Mesendoderm (in vitro differentiated cells): ENCODE data around the gene ENDOU.

Experiments used
- DNase-seq: peaks from one replicate; pipeline ENCODE4 v3.0.0; 2013
- H2AK5ac ChIP-seq: 2 replicates; pipeline ENCODE4 v1.6.1; 2013; ENCODE audit warnings: low read length, inconsistent platforms
- H2BK120ac ChIP-seq: 2 replicates; pipeline ENCODE4 v1.6.1; 2013; ENCODE audit warnings: low read depth, mild to moderate bottlenecking, low read length, moderate library complexity, mixed read lengths
- H2BK15ac ChIP-seq: replicated peaks from 2 replicates; pipeline ENCODE4 v1.6.1; 2013; ENCODE audit warnings: low read depth, mild to moderate bottlenecking, moderate library complexity
- H2BK5ac ChIP-seq: 2 replicates; pipeline ENCODE4 v1.6.1; 2013; ENCODE audit warnings: low read length, inconsistent platforms
- H3K18ac ChIP-seq: 2 replicates; pipeline ENCODE4 v1.6.1; 2013; ENCODE audit warnings: mild to moderate bottlenecking, low read length, mixed read lengths
- H3K23ac ChIP-seq: one replicate; pipeline ENCODE4 v1.6.1; 2013; ENCODE audit warnings: low read length
- H3K27ac ChIP-seq: 2 replicates; pipeline ENCODE4 v1.5.1; 2013; ENCODE audit warnings: low read depth, mild to moderate bottlenecking, inconsistent platforms, low read length, moderate library complexity
- H3K27me3 ChIP-seq: 2 replicates; pipeline ENCODE4 v1.6.1; 2013; ENCODE audit warnings: low read length, control low read depth, mild to moderate bottlenecking, inconsistent platforms; ENCODE audit not compliant: insufficient read depth, poor library complexity
- H3K36me3 ChIP-seq: 2 replicates; pipeline ENCODE4 v1.6.1; 2013; ENCODE audit warnings: low read length, inconsistent platforms; ENCODE audit not compliant: control insufficient read depth, insufficient read depth
- H3K4ac ChIP-seq: one replicate; pipeline ENCODE4 v1.6.1; 2013; ENCODE audit warnings: low read depth, mild to moderate bottlenecking, low read length, moderate library complexity
- H3K4me1 ChIP-seq: 2 replicates; pipeline ENCODE4 v1.6.1; 2013; ENCODE audit warnings: low read depth, low read length, inconsistent platforms; ENCODE audit not compliant: control insufficient read depth
- H3K4me2 ChIP-seq: 2 replicates; pipeline ENCODE4 v1.6.1; 2013; ENCODE audit warnings: low read length
- H3K4me3 ChIP-seq: 2 replicates; pipeline ENCODE4 v1.5.1; 2013; ENCODE audit warnings: mild to moderate bottlenecking, low read length
- H3K56ac ChIP-seq: one replicate; pipeline ENCODE4 v1.6.1; 2013; ENCODE audit warnings: low read length
- H3K79me1 ChIP-seq: 2 replicates; pipeline ENCODE4 v1.6.1; 2013; ENCODE audit warnings: low read length, inconsistent platforms
- H3K79me2 ChIP-seq: 2 replicates; pipeline ENCODE4 v1.6.1; 2013; ENCODE audit warnings: mild to moderate bottlenecking, low read length; ENCODE audit not compliant: control insufficient read depth, insufficient read depth
- H3K9ac ChIP-seq: 2 replicates; pipeline ENCODE4 v1.6.1; 2013; ENCODE audit warnings: low read length, inconsistent platforms
- H4K5ac ChIP-seq: one replicate; pipeline ENCODE4 v1.6.1; 2013; ENCODE audit warnings: low read length
- H4K8ac ChIP-seq: one replicate; pipeline ENCODE4 v1.6.1; 2013; ENCODE audit warnings: low read depth, mild to moderate bottlenecking, control low read depth, low read length, moderate library complexity
- WGBS: extraction: QIAGEN DNeasy Blood & Tissue Kit; methylation state at CpG from one replicate; pipeline ENCODE4 v1.1.7; 2013; ENCODE audit warnings: low lambda C conversion rate, missing lambda C conversion rate; ENCODE audit not compliant: insufficient coverage; ENCODE audit errors: extremely low coverage; 5-methylcytosine and 5-hydroxymethylcytosine counted together

Gene ENDOU

DNA sequence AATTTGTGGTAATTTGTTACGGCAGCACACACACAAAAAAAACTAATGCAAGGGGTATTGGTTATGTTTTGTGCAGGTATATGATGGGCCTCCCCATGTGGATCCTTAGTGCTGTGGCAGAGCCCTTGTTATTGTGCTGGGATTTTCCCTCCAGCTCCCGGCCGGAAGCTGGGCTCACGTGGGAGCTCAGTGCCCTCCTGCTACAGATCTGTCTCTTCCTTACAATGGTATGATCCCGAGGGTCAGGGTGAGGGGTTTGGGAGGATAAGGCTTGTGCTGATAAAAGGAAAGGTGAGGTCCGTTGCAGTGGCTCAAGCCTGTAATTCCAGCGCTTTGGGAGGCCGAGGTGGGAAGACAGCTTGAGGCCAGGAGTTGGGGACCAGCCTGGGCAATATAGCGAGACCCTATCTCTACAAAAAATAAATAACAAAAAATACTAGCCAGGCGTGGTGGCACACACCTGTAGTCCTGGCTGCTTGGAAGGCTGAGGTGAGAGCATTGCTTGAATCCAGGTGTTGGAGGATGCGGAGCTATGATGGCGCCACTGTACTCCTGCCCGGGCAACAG, 46.9 kb upstream of the ENDOU start:
- Histone ChIP-seq H3K27ac (no peak overlapping the region), H4K8ac (no peak overlapping the region), H3K4me1 (peaks cover 8% of the 10 kb centered on the region), H3K79me2 (no peaks in the 10 kb centered on the region), H3K56ac (no peak overlapping the region), H3K4me3 (no peak overlapping the region), H2AK5ac (no peak overlapping the region), H3K36me3 (no peaks in the 10 kb centered on the region), H3K4me2 (no peak overlapping the region), H2BK5ac (no peak overlapping the region), H4K5ac (no peak overlapping the region), H3K27me3 (no peaks in the 10 kb centered on the region), H3K18ac (no peak overlapping the region), H2BK15ac (no peak overlapping the region), H3K23ac (no peak overlapping the region), H3K4ac (no peak overlapping the region), H2BK120ac (no peak overlapping the region), H3K79me1 (no peaks in the 10 kb centered on the region), H3K9ac (no peak overlapping the region)
- no CpG with 5 or more reads among the region's 13 CpGs for WGBS
- peak; percentile 49 for DNase-seq

- H3K4me3 ChIP-seq, result no peak overlapping the region
- no CpG with 5 or more reads among the region's 6 CpGs for WGBS
- no peak overlapping the region for H3K4me2 ChIP-seq
- H4K8ac ChIP-seq, result no peak overlapping the region
- H3K4me1 ChIP-seq, result peaks cover 8% of the 10 kb centered on the region
- H4K5ac ChIP-seq, result no peak overlapping the region
- H3K27ac ChIP-seq, result no peak overlapping the region
- H3K23ac ChIP-seq, result no peak overlapping the region
- H3K79me1 ChIP-seq, result no peaks in the 10 kb centered on the region
- H3K9ac ChIP-seq, result no peak overlapping the region
- no peak overlapping the region for H3K56ac ChIP-seq
- no peak overlapping the region for H3K18ac ChIP-seq
- no peaks in the 10 kb centered on the region for H3K27me3 ChIP-seq
- no peak overlapping the region for H2AK5ac ChIP-seq
- DNase-seq, result no peak
- H2BK15ac ChIP-seq, result no peak overlapping the region
- H2BK120ac ChIP-seq, result no peak overlapping the region
- no peak overlapping the region for H3K4ac ChIP-seq
- H2BK5ac ChIP-seq, result no peak overlapping the region
- no peaks in the 10 kb centered on the region for H3K79me2 ChIP-seq
- H3K36me3 ChIP-seq, result no peaks in the 10 kb centered on the region
Measured at GRCh38 chr12:47771304-47771703, 46.0 kb upstream of the ENDOU start.

GRCh38 chr12:47770086-47770726, 44.9 kb upstream of the ENDOU start:
- WGBS, result no CpG with 5 or more reads among the region's 3 CpGs

GRCh38 chr12:47769234-47770085, 44.2 kb upstream of the ENDOU start:
- Histone ChIP-seq H4K8ac (no peak overlapping the region), H3K79me1 (no peaks in the 10 kb centered on the region), H4K5ac (no peak overlapping the region), H3K9ac (no peak overlapping the region), H3K36me3 (no peaks in the 10 kb centered on the region), H3K4me2 (no peak overlapping the region), H2BK5ac (peak overlapping the region; percentile 11), H3K27me3 (no peaks in the 10 kb centered on the region), H3K4me3 (no peak overlapping the region), H2BK15ac (no peak overlapping the region), H3K56ac (peak overlapping the region; percentile 28), H3K4me1 (peaks cover 8% of the 10 kb centered on the region), H3K18ac (peak overlapping the region; percentile 77), H3K4ac (peak overlapping the region; percentile 45), H3K79me2 (no peaks in the 10 kb centered on the region), H2BK120ac (no peak overlapping the region), H3K23ac (no peak overlapping the region), H3K27ac (no peak overlapping the region), H2AK5ac (no peak overlapping the region)
- no peak for DNase-seq
- WGBS, result no CpG with 5 or more reads among the region's 4 CpGs

More at GRCh38 chr12:47770086-47770726, 44.9 kb upstream of the ENDOU start:
- Histone ChIP-seq H3K36me3 (no peaks in the 10 kb centered on the region), H3K18ac (no peak overlapping the region), H3K27ac (no peak overlapping the region), H4K5ac (no peak overlapping the region), H2BK5ac (no peak overlapping the region), H3K4me1 (peaks cover 8% of the 10 kb centered on the region), H2AK5ac (no peak overlapping the region), H3K79me2 (no peaks in the 10 kb centered on the region), H3K4me3 (no peak overlapping the region), H2BK15ac (no peak overlapping the region), H3K56ac (no peak overlapping the region), H3K23ac (no peak overlapping the region), H3K9ac (no peak overlapping the region), H3K4ac (no peak overlapping the region), H3K79me1 (no peaks in the 10 kb centered on the region), H3K27me3 (no peaks in the 10 kb centered on the region), H2BK120ac (no peak overlapping the region), H4K8ac (no peak overlapping the region), H3K4me2 (no peak overlapping the region)
- DNase-seq, result no peak

DNA sequence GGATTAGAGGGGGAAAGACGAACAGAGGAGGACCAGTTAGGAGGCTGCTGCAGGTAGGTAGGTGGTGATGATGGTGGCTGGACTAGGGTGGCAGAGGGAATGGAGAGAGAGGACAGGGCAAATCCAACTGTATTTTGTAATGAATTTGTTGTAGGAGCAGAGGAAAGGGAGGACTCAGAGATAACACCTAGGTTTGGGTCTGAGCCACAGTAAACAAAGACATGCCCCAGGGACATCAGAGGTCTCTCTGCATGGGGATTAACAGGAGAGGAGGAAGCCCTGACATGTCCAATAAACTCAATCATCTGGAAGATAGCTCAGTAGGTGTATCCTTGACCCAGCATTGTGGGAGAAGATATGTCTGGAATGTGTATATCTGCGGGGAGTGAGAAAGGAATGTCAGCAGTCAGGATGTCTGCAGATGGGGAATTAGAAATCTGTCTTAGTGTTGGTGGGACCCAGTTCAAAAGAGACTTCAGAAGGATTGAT, 43.1 kb upstream of the ENDOU start:
- peak overlapping the region; percentile 64 for H3K18ac ChIP-seq
- no peaks in the 10 kb centered on the region for H3K36me3 ChIP-seq
- H3K56ac ChIP-seq, result peak overlapping the region; percentile 36
- no peaks in the 10 kb centered on the region for H3K79me2 ChIP-seq
- no peak overlapping the region for H2BK15ac ChIP-seq
- H3K4me1 ChIP-seq, result peaks cover 8% of the 10 kb centered on the region
- no peaks in the 10 kb centered on the region for H3K27me3 ChIP-seq
- H4K5ac ChIP-seq, result no peak overlapping the region
- no peak overlapping the region for H3K4me3 ChIP-seq
- no peak overlapping the region for H2BK120ac ChIP-seq
- no peak overlapping the region for H2AK5ac ChIP-seq
- H3K4ac ChIP-seq, result no peak overlapping the region
- WGBS, result no CpG with 5 or more reads among the region's 2 CpGs
- H3K4me2 ChIP-seq, result no peak overlapping the region
- H4K8ac ChIP-seq, result no peak overlapping the region
- no peak overlapping the region for H3K9ac ChIP-seq
- peak overlapping the region; percentile 49 for H3K27ac ChIP-seq
- no peak overlapping the region for H2BK5ac ChIP-seq
- no peak overlapping the region for H3K23ac ChIP-seq
- H3K79me1 ChIP-seq, result no peaks in the 10 kb centered on the region
- peak; percentile 84 for DNase-seq
